HG02981 (cell line): ENCODE data around the gene IRF2.
"Not testable (repeated sequence)": the region's sequence is repeated elsewhere in the genome, so short reads cannot be mapped to it uniquely, and the experiment has no call there.

Experiments
- ATAC-seq: cut with Tn5 transposase; IDR thresholded peaks from one replicate; pipeline ENCODE4 v1.9.1; 2021; ENCODE audit warnings: mild to moderate bottlenecking, moderate library complexity; ENCODE audit not compliant: unreplicated experiment

IRF2 gene

DNA sequence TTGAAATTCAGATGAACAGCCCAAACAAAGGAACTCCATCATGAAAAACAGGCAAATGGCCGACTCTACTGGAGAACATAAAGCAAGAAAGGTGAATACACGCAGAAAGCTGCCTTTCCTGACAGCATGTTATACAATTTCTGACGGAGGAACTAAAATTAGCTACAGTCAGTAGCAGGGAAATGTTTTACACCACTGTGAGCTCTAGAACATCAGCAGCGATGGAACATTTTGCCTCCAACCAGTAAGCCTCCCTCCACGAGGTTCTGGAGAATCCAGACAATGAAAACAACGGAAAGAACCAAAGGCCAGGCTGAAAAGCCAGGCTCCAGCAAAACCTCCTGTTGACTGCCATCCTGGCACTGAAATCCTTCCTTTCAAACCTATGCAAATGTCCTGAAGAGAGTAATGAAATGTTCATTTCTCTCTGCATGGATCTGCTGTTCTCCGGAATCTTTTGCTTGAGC, 78.9 kb downstream of the IRF2 start:
- no peak for ATAC-seq

DNA sequence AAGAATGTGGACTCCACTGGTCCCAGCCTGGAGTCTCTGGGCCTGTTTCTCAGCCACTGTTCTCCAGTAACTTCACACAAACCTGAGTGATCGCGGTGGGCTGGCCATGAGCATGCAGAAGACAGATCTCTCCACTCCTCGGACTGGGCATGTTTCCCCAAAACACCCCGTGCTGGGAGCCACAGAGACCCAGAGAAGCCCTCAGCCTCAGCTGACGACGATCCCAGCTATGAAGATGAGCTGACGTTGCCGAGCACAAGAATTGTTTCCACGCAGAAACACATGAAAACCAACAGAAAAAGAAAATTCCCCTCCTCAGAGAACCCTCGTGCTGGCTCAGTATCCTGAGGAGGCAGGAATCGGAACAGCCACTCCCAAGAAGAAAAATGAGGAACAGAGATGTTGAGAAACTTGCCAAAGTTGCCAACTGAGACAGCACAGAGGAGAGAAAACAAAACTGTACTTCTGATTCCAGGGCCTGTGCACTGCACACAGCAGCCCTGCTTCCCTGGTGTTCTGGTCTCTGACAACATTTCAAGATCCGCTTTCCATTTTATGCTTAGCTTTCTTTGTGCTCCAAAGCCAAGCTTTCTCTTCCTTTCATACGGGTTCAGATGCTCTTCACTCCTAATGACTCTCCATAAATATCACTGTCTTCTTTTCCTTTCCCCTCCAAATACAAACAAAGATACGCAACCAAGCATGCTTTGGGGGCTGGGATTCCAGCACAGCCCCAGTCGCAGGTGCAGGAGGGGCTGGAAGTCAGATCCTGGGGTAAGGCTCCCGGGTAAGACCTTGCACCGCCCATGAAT, 81.4 kb downstream of the IRF2 start:
- ATAC-seq: no peak

DNA sequence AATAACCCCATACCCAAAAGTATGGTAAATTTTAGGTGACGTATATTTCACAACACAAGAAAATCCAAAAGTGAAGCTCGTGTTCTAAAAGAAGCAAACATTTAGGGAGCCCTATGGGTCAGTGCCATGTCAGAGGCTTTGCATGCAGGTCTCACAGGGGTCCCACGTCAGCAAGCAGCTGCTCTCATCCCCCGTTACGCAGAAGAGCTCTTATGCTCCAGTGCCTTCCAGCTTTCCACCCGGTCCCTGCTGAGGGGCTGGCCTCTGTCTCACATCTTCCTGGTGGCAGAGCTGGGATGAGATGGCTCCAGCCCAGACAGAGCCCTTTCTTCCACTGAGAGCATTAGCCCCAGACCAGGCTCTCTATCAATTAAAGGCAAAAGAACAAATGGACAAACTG, 82.0 kb downstream of the IRF2 start:
- ATAC-seq: no peak

DNA sequence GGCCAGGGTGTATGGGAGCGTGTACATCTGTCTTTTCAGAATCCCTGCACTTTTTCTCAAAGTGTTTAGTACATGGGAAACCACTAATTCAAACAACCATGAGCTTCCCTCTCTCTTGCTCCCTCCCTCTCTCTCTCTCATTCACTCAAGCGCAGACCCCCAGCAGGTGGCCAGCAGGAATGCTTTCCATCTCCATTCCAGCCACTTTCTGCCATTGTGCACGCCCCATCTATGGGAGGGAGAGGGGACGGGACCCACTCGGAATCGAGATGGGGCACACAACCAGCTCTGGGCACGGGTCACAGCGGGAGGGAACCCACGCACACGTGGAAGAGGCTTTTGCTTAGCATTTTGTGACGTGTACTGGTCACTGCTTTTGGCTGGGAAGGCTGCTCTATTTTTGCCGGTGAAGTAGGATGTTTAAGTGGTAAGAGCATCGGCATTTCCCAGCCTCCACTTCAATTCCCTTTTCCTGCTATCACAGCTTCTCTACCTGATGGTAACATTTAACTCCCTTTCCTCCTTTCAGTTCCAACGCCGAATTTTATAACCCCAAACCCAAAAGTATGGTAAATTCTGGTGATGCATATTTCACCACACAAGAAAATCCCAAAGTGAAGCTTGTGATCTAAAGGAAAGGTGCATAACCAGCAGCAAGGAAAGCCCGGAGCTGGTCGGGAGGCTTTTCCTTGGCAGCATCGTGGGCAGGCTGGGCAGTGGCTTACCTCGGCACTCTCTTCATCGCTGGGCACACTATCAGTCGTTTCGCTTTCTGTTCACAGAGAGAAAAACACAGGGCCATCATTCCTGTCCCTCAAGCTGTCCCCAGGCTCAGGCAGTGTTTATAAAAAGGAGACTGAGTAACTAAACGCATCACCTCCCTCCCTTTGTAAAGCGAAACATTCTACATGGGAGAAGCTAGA, 84.1 kb downstream of the IRF2 start:
- ATAC-seq: no peak

DNA sequence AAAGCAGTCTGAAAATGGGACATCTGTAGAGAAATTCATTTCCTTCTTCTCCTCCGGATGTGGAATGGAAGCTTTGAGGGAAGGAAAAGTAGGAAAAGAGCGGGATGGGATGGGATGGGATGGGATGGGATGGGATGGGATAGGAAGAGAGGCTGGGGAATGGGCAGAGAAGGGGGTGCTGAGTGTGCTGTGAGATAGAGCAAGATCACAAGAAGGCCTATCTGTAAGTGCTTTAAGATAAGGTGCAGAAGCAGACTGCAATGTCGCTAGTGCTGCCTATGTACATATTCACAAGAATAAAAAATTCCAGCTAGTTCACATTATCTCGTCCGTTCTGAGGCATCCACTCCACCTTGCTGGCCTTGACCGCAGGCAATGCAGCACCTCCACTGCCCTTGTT, 86.2 kb downstream of the IRF2 start:
- ATAC-seq: no peak

DNA sequence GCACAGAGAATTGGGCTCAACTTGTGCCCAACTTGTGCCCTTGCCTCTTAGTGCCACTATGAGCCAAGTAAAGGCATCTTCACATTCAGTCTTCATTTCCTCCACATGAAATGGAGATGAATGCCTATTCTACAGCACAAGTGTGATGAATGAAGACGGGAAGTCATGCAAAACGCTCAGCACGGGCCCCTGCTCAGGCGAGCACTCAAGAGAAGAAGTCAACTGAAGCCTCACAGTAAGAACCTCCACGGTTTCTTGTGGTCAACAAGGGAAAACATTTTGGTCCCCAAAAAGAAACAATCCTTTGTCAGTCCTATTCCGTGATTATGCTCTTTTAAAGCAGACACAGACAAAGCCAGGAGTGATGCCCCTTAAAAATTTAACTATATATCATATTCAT, 87.0 kb downstream of the IRF2 start:
- ATAC-seq: no peak

DNA sequence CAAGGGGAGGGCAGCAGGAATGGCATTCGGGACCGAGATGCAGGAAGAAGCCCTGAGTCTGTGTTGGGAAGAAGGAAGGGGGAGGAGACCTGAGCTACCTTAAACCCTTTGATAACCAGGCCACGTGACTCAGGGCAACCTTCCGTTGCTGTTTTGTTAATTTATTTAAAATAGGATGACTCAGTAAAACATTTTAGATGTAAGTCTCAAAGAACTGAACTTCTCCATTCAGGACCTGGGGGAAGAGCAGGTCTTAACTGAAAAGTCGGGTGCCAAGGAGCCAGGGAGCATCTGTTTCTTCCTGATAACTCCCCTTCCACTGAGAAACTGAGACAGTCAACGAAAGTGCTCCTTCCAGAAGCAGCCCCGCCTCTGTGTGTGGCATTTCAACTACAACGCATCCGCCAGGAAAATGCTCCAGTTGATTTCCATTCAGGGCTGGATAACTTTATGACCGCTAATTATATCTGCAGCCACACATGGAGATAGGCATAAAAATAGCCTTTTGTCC, 88.0 kb downstream of the IRF2 start:
- ATAC-seq: no peak

DNA sequence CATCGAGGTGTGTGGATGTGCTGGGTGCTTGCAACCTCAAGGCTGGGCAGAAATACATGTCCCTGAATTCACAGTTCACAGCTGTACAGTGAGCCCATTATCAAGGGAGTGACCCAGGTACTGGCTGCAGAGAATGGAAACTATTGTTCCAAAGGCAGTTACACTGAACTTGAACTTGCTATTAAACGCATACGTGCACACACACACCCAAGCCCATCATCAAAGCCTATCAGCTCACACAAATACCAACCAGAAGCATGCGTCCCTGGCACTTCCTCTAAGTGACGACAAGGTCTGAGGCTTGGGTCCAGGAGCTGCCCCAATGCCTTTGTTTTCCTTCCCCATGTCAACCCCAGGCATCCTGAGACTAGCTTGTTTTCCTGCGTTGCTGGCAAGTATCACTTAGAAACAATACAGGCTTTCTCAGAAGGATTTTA, 88.6 kb downstream of the IRF2 start:
- no peak for ATAC-seq

DNA sequence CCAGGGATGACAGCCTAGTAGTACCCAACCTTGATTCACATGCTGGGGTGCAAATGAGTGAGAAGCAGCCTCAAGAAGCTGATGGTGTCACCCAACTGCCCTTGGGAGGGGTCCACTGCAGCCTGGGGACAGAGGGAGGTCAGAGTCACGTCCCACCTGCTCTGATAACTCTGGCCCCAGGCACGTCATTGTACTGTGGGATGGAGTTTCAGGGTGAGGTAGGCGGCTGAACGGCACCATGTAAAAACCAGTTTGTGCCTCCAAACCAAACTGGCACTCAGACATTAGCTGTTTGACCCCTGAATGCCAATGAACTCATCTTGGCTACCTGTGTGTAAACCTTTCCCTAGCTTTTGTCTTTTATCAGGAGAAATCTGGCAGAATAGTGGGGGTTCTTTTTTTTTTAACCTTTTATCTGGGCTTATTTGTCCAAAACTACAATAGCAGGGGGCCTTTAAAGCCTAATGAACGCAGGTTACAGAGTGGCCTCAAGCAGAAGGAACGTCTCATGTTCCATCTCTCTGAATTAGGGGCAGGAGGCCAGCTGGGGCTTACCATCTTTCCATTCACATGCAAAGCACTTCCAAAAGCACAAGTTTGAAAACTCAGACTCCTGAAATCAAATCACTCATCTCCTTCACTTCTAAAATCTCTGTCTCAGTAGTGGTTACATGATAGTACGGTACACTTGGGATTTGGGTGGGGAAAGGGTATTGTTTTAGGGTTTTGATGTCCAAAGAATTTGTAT, 89.4 kb downstream of the IRF2 start:
- peak; percentile 40 for ATAC-seq

DNA sequence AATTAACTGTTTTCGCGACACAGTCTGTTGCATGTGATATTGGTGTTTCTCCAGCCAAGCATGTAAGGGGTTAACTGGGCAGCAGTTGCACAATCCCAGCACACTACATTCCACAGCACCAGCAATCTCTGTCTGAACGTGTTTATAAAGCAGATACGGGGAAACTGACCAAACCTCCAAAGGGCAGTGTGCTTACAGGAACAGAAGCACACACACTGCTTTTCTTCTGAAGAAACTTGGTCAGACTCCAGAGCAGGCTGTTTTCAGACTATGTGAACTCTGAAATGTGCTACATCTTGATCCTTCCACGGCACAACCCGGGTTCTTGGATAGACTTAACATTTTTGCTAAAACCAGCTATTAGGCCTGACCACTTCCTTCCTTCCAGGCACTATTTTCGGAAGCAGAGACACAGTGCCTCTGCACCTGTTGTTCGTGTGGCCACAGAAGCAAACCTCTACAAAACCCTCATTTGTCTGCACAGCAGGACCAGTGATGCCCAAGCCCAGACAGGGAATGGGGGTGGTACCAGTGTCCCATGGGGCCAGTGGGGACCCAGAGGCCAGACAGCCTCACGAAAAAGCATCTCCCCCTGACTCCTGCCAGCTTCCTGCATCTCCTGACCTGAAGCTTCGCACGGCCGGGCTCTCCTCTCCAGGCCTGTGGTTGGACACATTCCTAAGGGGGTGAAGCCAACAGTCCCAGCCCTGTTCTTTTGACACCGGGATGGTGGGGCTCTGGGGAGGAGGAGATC, 90.1 kb downstream of the IRF2 start:
- ATAC-seq: peak; percentile 68

DNA sequence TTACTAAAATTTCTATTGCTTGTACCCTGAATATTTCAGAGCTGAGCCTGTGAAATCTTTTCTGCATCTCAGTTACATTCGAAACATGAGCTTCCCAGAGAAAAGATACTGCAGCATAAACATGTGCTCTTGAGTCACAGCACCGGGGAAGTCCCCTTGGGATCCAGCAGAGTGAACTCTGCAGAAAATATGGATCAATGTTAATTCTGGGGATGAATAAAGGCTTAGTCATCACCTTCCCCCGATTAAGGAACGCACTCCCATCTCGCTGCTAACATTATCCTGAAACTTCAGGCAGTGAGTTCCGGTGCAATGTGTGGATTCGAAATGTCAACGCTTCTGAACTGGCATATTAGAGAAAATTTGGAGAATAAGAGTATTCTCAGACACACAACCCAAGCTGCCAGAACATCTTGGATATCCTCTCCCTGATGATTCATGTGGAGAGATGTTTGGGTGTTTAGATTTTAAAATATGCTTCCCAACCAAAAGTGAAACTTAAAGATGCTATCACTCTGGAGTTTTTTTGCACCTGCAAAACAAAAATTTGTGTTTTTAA, 90.8 kb downstream of the IRF2 start:
- no peak for ATAC-seq

DNA sequence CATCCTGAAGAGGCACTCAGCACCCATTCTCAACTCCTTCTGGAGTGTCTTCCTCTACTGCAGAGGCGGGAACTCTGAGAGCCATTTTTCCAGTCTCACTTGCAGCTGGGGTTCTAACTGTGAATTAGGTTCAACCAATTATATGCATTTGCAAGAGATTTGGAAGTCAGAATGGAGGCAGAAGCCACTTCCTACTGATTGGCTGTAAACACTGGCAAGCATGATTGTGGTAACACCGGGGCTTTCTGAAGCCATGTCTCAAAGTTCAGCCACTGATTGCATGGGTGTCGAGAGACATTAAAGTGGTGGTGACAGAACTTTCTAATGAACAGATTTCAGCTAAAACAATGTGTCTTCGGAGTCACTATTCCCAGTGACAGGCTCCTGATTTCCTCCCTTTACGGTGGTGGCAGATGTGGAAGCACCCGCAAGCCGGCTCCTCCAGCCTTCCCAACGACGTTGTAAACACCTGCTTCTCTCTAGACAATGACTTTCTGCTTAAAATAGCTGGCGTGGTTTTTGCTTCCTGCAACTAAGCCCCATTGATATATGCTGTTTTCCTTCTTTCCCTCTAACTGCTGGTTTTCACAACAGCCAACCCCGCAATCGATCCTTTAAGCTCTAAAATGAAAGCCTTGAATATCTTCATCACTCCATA, 92.0 kb downstream of the IRF2 start:
- ATAC-seq: no peak

DNA sequence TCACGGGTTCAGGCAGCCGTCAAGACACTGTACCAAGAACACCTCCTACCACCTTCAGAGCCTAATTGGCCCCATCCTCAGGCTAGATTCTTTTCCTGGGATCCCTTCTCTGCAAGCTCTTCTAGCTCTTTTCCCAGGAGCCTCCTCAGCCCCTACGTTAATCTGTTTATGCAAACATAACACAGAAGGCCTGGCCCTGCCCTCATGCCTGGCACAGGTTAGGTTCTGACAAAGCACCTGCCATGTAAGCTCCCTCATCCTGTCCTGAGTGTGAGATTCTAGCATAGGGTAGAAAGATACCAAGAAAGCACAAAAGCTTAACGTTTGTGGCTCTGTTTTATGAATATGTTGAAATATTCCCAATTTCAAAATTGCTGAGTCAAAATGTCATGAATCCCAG, 93.6 kb downstream of the IRF2 start:
- ATAC-seq: no peak

DNA sequence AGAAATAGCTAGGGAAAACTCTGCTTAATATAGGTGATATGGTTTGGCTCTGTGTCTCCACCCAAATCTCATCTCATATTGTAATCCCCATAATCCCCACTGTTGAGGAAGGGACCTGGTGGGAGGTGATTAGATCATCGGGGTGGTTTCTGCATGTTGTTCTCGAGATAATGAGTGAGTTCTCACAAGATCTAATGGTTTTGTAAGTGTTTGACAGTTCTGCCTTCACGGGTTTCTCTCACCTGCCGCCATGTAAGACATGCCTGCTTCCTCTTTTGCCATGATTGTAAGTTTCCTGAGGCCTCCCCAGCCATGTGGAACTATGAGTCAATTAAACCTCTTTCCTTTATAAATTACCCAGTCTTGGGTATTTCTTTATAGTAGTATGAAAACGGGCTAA, 94.1 kb downstream of the IRF2 start:
- not testable (repeated sequence) for ATAC-seq

DNA sequence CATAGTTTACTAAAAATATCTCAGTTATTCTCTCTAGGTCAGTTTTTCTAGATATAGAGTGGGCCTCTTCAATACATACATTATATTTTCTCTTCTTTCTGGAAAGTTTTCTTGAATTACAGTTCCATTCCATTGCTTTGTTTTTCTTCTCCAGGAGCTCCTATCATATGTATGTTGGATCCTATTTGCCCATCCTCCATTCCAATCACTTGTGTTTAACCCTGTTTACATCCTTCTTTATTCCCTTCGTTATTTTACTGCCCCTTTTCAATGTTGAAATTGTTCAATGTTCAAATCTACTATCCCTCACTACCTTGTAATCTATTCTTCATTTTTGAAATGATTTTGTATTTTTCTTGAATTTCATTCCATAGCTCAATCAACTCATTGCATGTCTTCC, 97.4 kb downstream of the IRF2 start:
- ATAC-seq: no peak

DNA sequence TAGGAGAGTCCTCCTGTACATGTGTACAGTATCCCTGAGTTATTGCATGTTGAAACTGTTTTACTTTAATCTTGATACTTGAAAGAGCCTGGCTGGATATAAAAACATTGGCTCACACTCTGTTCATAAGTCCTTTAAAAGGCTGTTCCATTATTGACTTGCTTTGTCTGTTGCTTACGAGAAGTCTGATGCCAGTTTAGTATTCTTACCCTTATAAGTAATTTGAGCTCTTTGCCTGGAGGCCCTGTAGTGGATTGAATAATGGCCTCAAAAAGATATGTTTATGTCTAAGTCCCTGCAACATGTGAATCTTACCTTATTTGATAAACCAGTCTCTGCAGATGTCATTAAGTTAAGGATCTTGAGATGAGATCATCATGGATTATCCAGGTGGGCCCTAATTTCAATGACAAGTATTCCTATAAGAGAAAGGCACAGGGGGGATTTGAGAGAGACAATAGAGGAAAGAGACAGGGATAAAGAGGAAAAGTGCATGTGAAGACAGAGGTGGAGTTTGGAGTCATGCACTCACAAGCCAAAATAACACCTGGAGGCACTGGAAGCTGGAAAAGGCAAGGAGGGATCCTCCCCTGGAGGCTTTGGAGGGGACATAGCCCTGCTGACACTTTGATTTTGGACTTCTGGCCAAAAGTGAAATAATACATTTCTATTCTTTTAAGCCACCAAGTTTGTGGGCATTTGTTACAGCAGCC, 98.1 kb downstream of the IRF2 start:
- no peak for ATAC-seq

DNA sequence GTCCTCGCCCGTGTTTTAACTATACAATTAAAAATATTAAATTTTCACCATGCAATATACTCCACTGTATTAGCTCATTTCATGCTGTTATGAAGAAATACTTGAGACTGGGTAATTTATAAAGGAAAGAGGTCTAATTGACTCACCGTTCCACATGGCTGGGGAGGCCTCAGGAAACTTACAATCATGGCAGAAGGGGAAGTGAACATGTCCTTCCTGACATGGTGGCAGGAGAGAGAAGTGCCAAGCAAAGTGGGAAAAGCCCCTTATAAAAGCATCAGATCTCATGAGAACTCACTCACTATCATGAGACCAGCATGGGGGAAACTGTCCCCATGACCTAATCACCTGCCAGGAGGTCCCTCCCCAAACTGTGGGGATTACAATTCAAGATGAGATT, 98.7 kb downstream of the IRF2 start:
- ATAC-seq: not testable (repeated sequence)

DNA sequence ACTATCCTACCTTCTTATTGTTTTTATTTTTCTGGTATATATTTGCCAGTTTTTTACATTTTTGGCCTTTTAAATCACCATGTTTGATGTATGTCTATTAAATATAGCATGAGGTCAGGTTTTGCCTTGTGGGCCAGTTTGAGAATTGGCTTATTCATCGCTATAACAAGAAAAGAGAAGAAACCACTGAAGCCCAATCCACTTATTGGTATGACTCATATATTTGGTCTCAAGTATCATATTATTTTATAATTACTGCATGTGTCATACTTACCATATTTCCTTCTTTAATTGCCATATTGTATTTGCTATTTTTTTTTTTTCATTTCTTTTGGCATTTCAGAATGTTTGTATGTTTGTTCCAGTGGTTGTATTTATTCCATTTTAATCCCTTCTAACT, 99.3 kb downstream of the IRF2 start:
- peak; percentile 53 for ATAC-seq

DNA sequence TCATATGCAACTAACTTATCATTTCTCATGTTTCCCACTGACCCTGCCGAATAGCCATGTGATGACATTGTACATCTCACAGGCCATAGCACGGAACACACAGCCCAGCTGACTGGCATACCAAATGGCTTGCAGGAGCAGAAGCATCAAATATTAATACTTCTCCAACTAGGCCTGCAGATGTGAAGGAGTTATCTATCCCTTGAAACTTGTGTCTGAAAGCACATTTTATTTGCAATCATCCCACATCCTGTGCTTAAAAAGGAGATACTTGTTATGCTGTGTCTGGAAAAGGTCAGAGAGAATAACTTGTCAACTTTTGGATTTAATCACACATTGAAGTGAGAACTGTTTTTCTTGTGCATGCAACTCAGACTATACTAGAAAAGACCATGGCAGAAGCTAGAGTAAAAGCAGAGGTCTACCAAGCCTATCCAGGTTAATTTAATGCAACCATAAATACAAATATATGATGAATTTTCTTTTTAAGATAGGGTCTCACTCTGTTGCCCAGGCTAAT, 100.4 kb downstream of the IRF2 start:
- no peak for ATAC-seq
